ENCODE measurements around the gene NPFFR1.

DNA sequence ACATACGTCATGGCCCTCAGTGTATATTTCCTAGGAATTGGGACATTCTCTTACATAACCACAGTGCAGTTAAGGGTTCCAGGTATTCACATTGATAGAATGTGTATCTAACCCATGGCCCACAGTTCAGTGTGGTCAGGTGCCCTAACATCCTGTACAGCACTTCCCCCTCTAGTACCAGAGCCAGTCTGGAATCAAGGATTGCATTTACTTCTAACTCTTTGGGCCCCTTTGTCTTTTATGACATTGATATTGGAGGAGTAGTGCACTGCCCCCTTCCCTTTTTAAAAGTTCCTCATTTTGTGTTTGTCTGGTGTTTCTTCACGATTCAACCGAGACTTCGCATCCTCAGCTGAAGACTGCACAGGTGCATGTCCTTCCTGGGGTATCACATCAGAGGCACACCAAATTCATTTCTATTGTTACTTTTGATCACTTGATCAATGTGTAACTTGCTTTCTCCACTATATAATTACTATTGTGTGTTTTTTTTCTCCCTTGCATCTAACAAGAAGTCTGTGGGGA lies 22.4 kb upstream of the NPFFR1 start:
- TF ChIP-seq, protein P1, sequence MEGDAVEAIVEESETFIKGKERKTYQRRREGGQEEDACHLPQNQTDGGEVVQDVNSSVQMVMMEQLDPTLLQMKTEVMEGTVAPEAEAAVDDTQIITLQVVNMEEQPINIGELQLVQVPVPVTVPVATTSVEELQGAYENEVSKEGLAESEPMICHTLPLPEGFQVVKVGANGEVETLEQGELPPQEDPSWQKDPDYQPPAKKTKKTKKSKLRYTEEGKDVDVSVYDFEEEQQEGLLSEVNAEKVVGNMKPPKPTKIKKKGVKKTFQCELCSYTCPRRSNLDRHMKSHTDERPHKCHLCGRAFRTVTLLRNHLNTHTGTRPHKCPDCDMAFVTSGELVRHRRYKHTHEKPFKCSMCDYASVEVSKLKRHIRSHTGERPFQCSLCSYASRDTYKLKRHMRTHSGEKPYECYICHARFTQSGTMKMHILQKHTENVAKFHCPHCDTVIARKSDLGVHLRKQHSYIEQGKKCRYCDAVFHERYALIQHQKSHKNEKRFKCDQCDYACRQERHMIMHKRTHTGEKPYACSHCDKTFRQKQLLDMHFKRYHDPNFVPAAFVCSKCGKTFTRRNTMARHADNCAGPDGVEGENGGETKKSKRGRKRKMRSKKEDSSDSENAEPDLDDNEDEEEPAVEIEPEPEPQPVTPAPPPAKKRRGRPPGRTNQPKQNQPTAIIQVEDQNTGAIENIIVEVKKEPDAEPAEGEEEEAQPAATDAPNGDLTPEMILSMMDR (IDR thresholded peaks at IDR 0.05): no peak
- TF ChIP-seq POLR2AphosphoS5 (IDR thresholded peaks at IDR 0.05): no peak
